ENCODE data around the gene MCTP1.

The MCTP1 gene

DNA sequence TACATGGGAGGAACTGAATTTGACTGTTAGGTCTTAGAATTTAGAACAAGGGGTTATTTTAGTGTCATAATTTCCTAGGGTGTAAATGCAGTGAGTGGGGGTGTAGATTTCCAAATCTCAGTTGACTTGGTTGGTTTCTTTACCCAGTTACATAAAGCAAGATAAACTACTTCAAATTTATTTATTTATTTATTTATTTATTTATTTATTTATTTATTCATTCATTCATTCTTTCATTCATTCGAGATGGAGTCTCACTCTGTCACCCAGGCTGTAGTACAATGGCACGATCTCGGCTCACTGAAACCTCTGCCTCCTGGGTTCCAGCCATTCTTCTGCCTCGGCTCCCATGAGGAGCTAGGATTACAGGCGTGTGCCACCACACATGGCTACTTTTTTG, 466.0 kb downstream of the MCTP1 start:
- Histone ChIP-seq H3K36me3 (replicated peaks; ENCODE audit: insufficient read depth, low read length) (no peaks in the 10 kb centered on the region), H3K4me1 (ENCODE audit: low read length) (no peaks in the 10 kb centered on the region), H3F3A (ENCODE audit: insufficient read depth, low read length) (no peaks in the 10 kb centered on the region), H3K4me3 (ENCODE audit: low read length) (no peak overlapping the region), H3K9ac (ENCODE audit: low read length) (no peak overlapping the region), H3K9me3 (replicated peaks; ENCODE audit: insufficient read depth, low read length) (no peaks in the 10 kb centered on the region), H3K9me2 (replicated peaks; ENCODE audit: insufficient read depth, low read length) (no peaks in the 10 kb centered on the region), H3K27me3 (replicated peaks; ENCODE audit: insufficient read depth, low read length) (no peaks in the 10 kb centered on the region), H2AFZ (ENCODE audit: low read length) (no peak overlapping the region), H3K27ac (ENCODE audit: low read length) (no peak overlapping the region), H3K4me2 (ENCODE audit: low read depth, low read length) (no peak overlapping the region), H4K20me1 (ENCODE audit: insufficient read depth, low read length) (no peaks in the 10 kb centered on the region), H3K79me2 (ENCODE audit: low read length) (no peaks in the 10 kb centered on the region)
- DNase-seq = no peak
- TF ChIP-seq, protein P1, sequence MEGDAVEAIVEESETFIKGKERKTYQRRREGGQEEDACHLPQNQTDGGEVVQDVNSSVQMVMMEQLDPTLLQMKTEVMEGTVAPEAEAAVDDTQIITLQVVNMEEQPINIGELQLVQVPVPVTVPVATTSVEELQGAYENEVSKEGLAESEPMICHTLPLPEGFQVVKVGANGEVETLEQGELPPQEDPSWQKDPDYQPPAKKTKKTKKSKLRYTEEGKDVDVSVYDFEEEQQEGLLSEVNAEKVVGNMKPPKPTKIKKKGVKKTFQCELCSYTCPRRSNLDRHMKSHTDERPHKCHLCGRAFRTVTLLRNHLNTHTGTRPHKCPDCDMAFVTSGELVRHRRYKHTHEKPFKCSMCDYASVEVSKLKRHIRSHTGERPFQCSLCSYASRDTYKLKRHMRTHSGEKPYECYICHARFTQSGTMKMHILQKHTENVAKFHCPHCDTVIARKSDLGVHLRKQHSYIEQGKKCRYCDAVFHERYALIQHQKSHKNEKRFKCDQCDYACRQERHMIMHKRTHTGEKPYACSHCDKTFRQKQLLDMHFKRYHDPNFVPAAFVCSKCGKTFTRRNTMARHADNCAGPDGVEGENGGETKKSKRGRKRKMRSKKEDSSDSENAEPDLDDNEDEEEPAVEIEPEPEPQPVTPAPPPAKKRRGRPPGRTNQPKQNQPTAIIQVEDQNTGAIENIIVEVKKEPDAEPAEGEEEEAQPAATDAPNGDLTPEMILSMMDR (IDR thresholded peaks at IDR 0.05; ENCODE audit: low read length) = no peak
- TF ChIP-seq EZH2 (optimal IDR thresholded peaks at IDR 0.05; ENCODE audit: low read depth, low read length) (no peak), EZH2phosphoT487 (IDR thresholded peaks at IDR 0.05; ENCODE audit: low read length) (no peak)

DNA sequence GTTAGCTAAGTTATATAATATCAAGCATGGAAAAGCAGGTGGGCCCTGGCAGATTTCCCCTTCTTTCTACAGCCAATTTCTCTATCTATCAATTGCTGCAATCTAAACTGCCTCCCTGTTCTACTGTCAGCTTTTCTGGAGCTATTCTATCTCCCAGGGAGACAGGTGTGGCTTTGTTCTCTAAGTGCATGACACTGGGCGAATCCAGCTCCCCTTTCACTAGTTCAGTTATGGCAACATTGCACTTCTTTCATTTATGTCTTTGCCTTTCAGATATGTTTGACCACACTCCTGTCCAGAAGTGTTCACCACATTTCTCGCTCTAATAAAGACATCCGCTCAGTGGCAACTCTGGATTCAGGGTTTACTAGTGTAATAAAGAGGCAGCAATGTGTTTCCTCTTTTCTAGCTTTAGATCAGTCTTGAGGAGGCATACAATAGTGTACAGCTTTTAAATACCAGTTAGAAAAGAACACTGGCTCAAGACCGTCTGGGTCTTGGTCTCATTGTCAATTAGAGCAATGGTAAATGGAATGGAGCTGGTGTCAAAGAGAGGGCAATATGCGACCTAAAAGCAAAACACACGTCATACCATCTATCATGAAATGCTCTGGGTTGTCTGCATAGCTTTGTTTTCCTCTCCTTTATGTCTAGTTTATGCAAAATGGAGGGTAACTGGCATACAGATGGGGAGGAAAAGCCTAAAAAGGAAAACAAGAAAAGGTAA, 469.4 kb downstream of the MCTP1 start:
- Histone ChIP-seq H3K27me3 (replicated peaks; ENCODE audit: insufficient read depth, low read length) (no peaks in the 10 kb centered on the region), H3K9ac (ENCODE audit: low read length) (no peak overlapping the region), H3F3A (ENCODE audit: insufficient read depth, low read length) (no peaks in the 10 kb centered on the region), H3K4me3 (ENCODE audit: low read length) (no peak overlapping the region), H3K9me3 (replicated peaks; ENCODE audit: insufficient read depth, low read length) (no peaks in the 10 kb centered on the region), H3K4me2 (ENCODE audit: low read depth, low read length) (no peak overlapping the region), H2AFZ (ENCODE audit: low read length) (no peak overlapping the region), H3K36me3 (replicated peaks; ENCODE audit: insufficient read depth, low read length) (no peaks in the 10 kb centered on the region), H3K4me1 (ENCODE audit: low read length) (no peaks in the 10 kb centered on the region), H3K27ac (ENCODE audit: low read length) (no peak overlapping the region), H4K20me1 (ENCODE audit: insufficient read depth, low read length) (no peaks in the 10 kb centered on the region), H3K79me2 (ENCODE audit: low read length) (no peaks in the 10 kb centered on the region), H3K9me2 (replicated peaks; ENCODE audit: insufficient read depth, low read length) (no peaks in the 10 kb centered on the region)
- TF ChIP-seq, protein P1 (IDR thresholded peaks at IDR 0.05; ENCODE audit: low read length) = no peak
- TF ChIP-seq EZH2phosphoT487 (IDR thresholded peaks at IDR 0.05; ENCODE audit: low read length) = no peak
- TF ChIP-seq EZH2 (optimal IDR thresholded peaks at IDR 0.05; ENCODE audit: low read depth, low read length) = no peak
- no peak for DNase-seq

DNA sequence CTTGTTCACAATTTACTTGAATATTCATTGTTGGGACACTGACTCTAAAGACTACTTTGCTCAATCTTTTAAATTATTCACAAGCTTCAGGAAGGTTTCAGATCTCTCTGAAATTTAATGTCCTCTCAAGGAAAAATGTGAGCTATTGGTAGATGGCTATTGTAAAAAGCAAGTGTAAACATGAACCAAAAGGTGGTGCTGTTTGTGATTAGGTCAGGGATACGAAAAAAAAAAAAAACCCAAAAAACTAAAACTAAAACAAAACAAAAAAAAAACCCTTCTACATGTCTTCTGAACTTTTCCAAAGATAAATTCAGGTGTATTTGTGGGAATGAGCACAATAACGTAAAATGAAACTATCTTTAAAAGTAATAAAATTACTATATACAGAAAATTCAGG, 472.7 kb downstream of the MCTP1 start:
- Histone ChIP-seq H3K9me3 (replicated peaks; ENCODE audit: insufficient read depth, low read length) (no peaks in the 10 kb centered on the region), H3K36me3 (replicated peaks; ENCODE audit: insufficient read depth, low read length) (no peaks in the 10 kb centered on the region), H3F3A (ENCODE audit: insufficient read depth, low read length) (no peaks in the 10 kb centered on the region), H2AFZ (ENCODE audit: low read length) (no peak overlapping the region), H4K20me1 (ENCODE audit: insufficient read depth, low read length) (no peaks in the 10 kb centered on the region), H3K79me2 (ENCODE audit: low read length) (no peaks in the 10 kb centered on the region), H3K9ac (ENCODE audit: low read length) (no peak overlapping the region), H3K27ac (ENCODE audit: low read length) (no peak overlapping the region), H3K4me2 (ENCODE audit: low read depth, low read length) (no peak overlapping the region), H3K4me1 (ENCODE audit: low read length) (no peaks in the 10 kb centered on the region), H3K27me3 (replicated peaks; ENCODE audit: insufficient read depth, low read length) (no peaks in the 10 kb centered on the region), H3K9me2 (replicated peaks; ENCODE audit: insufficient read depth, low read length) (no peaks in the 10 kb centered on the region), H3K4me3 (ENCODE audit: low read length) (no peak overlapping the region)
- no peak for DNase-seq
- TF ChIP-seq EZH2phosphoT487 (IDR thresholded peaks at IDR 0.05; ENCODE audit: low read length) (no peak), EZH2 (optimal IDR thresholded peaks at IDR 0.05; ENCODE audit: low read depth, low read length) (no peak)
- TF ChIP-seq, protein P1 (IDR thresholded peaks at IDR 0.05; ENCODE audit: low read length) = no peak

Data from MM.1S (cell line).